ENCODE data around the gene MEN1.

- no peak for TF ChIP-seq ZBTB7A (IDR thresholded peaks at IDR 0.05; ENCODE audit: low read depth)
- no peak for TF ChIP-seq EP300 (IDR thresholded peaks at IDR 0.05; ENCODE audit: borderline replicate concordance)
- TF ChIP-seq TAF1 (IDR thresholded peaks at IDR 0.05; ENCODE audit: low read depth) = no peak
- TF ChIP-seq YY1 (IDR thresholded peaks at IDR 0.05; ENCODE audit: low read depth) = no peak
- TF ChIP-seq CREB1 (IDR thresholded peaks at IDR 0.05; ENCODE audit: low read depth) = no peak
- no peak for TF ChIP-seq REST (IDR thresholded peaks at IDR 0.05; ENCODE audit: low read depth)
- TF ChIP-seq MAX (IDR thresholded peaks at IDR 0.05) = no peak
- TF ChIP-seq TCF12 (IDR thresholded peaks at IDR 0.05; ENCODE audit: low read depth) = no peak
- TF ChIP-seq TEAD4 (IDR thresholded peaks at IDR 0.05) = no peak
- no peak for TF ChIP-seq CEBPB (IDR thresholded peaks at IDR 0.05)
- no peak for TF ChIP-seq RAD21 (IDR thresholded peaks at IDR 0.05; ENCODE audit: low read depth)
Observed at GRCh38 chr11:64771861-64772260, 38.5 kb downstream of the MEN1 start.

Measured in Ishikawa (cell line).